Activated CD8-positive, alpha-beta memory T cell treated with anti-CD3 and anti-CD28 coated beads for 48 hours (primary cell): ENCODE measurements around the gene WDFY2.
A peak's percentile ranks its signal among the peaks of the same experiment; 100 is the strongest.

Experiments used
- DNase-seq, 3 experiments: peaks; one replicate each; pipeline ENCODE4 v3.0.0-alpha.2; 2020; ENCODE audit warnings: low read depth in 2 of 3, low spot score in 2 of 3

Gene WDFY2

DNA sequence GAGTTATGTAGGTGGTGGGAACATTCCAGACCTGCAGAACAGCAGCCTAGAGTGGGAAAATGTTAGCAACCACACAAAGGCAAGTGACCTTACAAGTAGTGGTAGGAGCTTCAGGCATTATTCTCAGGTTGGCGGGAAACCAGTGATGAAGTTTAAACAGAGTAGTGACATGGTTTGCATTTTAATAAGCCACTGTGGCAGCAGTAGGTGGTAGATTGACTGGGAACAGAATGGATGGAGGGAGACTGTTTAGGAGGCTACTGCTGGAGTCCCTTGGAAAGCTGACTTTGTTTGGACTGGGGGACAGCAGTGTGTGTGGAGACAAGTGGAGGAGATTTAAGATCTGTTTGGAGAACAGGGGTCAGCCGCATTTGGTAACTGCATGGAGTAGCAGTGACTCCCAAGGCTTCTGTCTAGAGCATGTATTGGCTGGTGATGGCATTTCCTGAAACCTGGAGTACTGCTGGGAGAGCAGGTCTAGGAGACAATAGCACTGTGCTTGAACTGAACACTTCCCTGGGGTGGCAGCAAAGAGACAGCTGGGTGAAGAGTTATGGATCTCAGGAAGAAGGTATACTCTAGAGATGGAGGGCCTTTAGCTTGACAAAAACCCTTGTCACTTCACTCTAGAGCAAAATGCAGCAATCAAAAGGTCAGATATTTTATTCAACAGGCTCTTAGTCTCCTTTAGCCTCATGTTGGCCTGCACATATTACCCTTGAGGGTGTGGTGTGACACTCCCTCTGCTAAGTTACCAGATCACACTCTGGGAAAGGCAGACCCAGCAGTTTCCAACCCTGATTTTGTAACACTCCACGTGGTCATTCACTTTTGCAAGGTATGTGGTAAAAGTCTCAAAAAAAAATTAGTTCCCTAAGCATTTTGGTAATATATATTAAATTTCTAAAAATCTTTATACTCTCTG lies 149.4 kb downstream of the WDFY2 start:
- DNase-seq, result no peak

DNA sequence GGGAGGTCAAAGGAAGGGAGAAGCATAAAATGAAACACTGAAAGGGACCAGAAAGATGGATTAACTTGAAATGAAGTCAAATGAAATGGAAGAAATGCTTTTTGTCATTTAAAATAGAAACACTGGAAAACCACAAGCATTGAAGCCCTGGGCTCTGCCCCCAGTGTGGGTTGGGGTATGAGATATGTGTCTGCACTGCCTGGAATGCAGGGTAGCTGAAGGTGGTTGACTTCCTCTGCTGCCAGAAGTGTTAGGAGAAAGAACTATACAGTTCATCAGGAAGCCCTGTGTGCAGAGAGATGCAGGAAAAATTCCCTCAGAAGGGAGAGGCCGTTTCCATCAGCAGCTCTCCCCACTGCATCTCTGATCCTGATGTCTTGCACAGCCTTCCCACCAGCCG lies 150.5 kb downstream of the WDFY2 start:
- DNase-seq, result no peak

- no peak for DNase-seq
These were observed 153.3 kb downstream of the WDFY2 start for GRCh38 chr13:51737609-51738008.

GRCh38 chr13:51738226-51738905 lies 154.1 kb downstream of the WDFY2 start:
- DNase-seq, result no peak

DNA sequence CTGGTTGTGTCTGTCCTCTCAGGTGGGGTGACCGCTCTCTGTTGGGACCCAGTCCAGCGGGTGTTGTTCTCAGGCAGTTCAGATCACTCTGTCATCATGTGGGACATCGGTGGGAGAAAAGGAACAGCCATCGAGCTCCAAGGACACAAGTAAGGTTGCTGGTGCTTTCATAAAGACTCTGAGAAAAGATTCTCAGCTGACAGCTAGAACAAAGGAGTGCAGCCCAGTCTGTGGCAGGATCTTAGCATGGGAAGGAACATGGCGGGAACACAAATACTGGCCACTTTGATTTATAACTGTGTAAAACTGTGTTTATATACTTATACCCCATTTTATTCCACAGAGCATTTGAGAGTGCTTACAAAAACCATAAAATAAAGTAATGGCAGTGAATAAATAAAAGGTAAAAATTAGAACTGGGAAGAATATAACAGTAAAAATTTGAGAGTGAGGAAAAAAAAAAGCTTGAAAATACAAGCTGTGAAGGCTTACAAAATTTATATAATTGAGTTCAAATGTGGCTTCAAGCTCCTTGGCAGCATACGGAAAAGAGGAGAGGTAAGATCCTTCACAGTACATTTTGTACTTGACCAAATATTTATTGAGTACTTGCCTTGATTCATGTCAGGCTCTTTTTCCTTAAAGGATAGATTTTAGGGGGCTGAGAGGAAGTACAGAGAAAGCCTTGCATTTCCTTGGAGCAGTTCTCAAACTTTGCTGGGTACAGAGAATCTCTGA lies 154.9 kb downstream of the WDFY2 start:
- no peak for DNase-seq

GRCh38 chr13:51740698-51741097 lies 156.4 kb downstream of the WDFY2 start:
- DNase-seq, result no peak

- no peak for DNase-seq
These were observed 157.8 kb downstream of the WDFY2 start for GRCh38 chr13:51742031-51742430.

GRCh38 chr13:51742611-51743010 lies 158.3 kb downstream of the WDFY2 start:
- no peak for DNase-seq

DNA sequence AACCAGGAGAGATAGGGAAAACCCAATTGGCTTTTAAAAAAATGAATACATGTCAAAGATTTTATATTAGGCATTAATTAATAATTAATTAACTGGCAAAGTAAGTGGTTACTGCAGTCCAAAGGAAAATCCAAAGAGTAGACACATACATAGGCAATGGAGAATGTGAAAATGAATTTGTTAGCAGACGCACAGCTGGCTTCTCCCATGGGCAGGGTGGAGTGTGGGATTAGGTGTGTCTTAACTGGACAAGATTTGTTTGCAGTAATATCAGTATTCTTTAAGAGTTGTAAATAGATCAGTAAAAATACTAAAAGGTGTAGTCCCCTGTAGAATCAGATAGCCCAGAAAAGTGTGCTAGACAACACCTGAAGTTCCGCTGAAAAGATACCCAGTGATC lies 161.0 kb downstream of the WDFY2 start:
- no peak for DNase-seq

- no peak for DNase-seq
These were observed 162.5 kb downstream of the WDFY2 start for GRCh38 chr13:51746802-51747201.

GRCh38 chr13:51747438-51748434 lies 163.5 kb downstream of the WDFY2 start:
- no peak for DNase-seq

- DNase-seq, result no peak
These were observed 172.4 kb downstream of the WDFY2 start for GRCh38 chr13:51756651-51757050.

DNA sequence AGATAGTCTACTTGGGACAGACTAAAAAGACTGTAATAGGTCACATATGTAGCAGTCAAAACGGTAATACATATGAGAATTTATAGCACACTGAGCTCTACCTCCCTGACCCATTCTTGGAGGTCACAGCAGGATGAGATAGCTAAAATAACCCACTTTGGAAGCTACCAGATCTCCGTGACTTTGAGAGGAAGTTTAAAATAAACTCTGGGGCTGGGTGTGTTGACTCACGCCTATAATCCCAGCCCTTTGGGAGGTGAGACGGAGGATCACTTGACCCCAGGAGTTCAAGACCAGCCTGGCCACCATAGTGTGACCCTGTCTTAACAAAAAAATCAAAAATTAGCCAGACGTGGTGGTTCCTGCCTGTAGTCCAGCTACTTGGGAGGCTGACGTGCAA lies 174.4 kb downstream of the WDFY2 start:
- no peak for DNase-seq

- DNase-seq, result no peak
These were observed 175.0 kb downstream of the WDFY2 start for GRCh38 chr13:51759240-51759639.

- no peak for DNase-seq
These were observed 176.3 kb downstream of the WDFY2 start for GRCh38 chr13:51760592-51760991.

DNA sequence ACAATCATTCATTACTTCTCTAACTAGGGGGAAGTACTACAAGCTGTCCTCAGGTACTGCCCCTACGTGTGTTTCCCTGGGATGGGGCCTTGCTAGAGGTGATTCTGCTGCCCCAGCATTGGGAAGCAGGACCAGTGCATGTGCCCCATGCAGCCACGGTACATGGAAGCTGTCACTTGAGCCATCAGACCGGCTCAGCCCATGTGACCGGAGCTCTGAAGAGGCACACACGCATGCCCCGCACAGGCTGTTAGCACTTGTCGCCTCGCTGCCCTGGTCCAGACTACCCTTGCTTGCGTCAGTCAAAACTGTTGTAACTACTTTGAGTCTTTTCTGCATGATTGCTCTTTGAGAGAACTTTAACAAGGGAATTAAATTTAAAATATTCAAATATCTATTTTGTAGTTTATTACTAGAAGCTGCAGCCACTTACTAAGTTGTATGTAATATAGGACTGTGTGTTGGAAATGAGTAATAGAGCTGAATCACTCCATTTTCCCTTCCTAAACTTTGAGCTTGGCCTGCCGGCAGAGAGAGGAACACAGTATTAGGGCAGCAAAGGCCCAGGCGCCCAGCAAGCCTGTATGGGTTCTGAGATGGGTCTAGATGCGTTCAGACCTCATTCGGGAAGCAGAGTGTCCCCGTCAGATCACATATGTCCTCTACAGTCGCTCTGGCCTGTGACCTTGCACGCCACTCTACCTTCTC lies 177.5 kb downstream of the WDFY2 start:
- DNase-seq, result no peak

- DNase-seq, result no peak
These were observed 179.2 kb downstream of the WDFY2 start for GRCh38 chr13:51763486-51763885.

DNA sequence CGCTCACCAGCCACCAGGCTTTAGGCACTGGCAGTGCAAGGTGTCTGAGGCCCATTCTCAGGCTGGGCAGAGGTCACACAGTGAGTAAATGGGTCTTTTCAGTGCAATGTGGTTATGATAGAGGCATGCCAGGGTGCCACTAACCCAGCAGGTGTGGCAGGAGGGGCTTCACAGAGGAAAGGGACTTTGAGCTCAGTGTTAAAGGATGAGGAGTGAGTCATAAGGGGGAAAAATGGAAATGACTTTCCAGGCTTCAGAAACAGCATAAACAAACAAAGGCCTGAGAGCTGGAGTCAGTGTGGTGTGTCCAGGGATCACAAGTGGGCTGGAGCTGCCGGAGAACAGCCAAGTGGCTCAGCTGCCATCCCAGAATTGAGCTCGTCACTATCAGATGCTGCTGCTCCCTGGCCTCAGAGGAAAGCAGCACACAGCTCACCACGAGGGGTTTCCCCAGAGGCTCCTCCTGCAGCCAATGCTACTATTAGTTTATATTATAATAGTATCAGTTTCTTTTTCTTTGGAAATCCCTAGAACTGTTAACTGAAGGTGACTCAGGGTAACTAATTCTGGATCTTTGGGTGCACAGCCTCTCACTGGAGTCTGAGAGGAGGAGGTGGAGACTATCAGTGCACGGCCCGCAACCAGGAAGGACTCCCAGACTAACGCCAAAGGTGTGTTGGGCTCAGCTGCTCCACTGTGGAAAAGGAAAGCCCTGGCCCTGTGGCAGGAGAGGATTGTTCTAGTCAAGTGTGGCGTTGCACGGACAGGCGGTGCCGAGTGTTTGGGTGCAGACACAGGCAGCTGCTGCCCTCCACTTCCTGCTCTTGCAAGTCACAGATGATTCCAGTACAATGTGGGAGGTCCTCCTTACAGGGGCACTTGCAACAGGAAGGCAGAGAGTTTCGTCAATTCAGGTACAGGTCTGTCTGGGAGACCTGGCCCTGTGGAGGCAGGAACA lies 180.2 kb downstream of the WDFY2 start:
- DNase-seq, result peak; percentile 33 to 49 (median 44)

DNA sequence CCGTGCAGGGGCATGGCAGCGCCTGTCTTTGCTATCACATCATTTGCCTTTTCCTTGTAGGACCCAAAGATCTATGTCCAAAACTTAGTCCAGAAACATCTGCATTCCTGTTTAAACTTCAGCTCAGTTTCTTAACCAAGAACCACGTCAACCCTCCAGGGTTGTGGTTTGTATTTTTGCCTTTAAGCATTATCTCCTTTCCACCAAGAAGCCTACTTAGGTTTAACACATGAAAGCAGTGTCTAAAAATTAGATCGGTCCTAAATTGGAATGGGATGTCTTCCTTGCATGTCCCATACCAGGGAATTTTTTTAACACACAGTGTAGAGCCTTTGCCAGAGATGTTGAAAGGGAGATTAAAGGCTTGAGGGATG lies 180.9 kb downstream of the WDFY2 start:
- no peak for DNase-seq
